SU-DHL-6 (cell line): ENCODE results near the gene INPP5E.

ENCODE experiments used
- CTCF ChIP-seq: fragments of 200-600 bp; sonication (generic); IDR thresholded peaks from one replicate; pipeline ENCODE4 v1.5.1; 2017; ENCODE audit warnings: antibody characterized with exemption, mild to moderate bottlenecking, low read length, moderate library complexity; ENCODE audit not compliant: insufficient read depth, poor library complexity, severe bottlenecking
- EZH2phosphoT487 ChIP-seq: fragments of 200-600 bp; sonication (generic), shearing (Covaris generic); conservative IDR thresholded peaks from 2 replicates; pipeline ENCODE4 v1.6.1; 2018; ENCODE audit warnings: mild to moderate bottlenecking, antibody characterized with exemption, low read length, moderate library complexity, mixed read lengths

GRCh38 chr9:136434580-136435169 lies 5.0 kb downstream of the INPP5E start:
- no peak for TF ChIP-seq EZH2phosphoT487
- TF ChIP-seq CTCF, result no peak
